ENCODE measurements around the gene SKI.

The SKI gene

DNA sequence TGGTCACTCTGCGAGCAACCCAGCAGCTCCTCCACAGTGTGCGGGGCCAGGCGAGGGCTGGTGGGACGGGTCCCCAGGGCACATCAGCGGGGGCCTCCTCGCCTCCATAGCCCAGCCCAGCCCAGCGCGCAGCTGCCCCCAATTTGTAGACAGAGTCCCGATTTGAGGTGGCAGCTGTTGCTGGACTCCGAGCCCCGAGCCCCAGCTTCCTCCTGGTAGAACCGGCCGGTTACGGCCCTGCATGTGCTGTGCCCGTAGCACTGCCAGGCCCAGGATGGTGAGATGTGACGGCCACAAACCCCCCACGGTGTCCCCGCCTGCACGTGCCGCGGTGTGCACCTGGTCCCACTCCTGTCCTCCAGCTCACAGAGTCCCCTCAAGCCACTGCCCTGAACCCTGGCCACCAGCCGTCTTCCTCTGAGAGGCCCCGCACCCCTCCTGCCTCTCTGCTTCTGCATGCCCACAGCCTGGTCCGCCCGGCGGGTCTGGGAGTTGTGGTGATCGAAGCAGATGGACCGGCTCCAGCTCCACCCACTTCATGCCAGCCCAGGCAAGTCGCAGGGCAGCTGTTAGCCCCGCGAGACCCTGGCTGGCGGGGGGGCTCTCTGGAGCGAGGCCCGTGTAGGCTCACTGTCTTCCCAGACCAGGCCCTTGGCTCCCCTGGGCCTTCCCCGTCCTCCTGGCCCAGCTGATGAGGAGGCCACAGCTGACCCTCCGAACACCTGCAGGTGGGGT, 107.8 kb downstream of the SKI start:
- H3K4me3 ChIP-seq (ENCODE audit: insufficient read length, low read depth) = no peak overlapping the region
- H3K27me3 ChIP-seq (ENCODE audit: insufficient read depth, insufficient read length) = no peaks in the 10 kb centered on the region
- no peaks in the 10 kb centered on the region for H3K9me3 ChIP-seq (ENCODE audit: insufficient read depth, low read length)
- H3K9ac ChIP-seq (ENCODE audit: insufficient read length, low read depth) = no peak overlapping the region
- TF ChIP-seq YY1 (IDR thresholded peaks at IDR 0.05; ENCODE audit: insufficient read depth, insufficient read length) (no peak), SUZ12 (IDR thresholded peaks at IDR 0.05; ENCODE audit: extremely low read depth, insufficient read depth, insufficient read length) (no peak), ZNF274 (IDR thresholded peaks at IDR 0.05; ENCODE audit: low read depth, low read length) (no peak)
- no peak for DNase-seq (ENCODE audit: low read depth, low spot score)
- no peaks in the 10 kb centered on the region for H3K36me3 ChIP-seq (ENCODE audit: insufficient read depth, insufficient read length, low read length)
- no peaks in the 10 kb centered on the region for H3K4me1 ChIP-seq (ENCODE audit: insufficient read depth, insufficient read length)

DNA sequence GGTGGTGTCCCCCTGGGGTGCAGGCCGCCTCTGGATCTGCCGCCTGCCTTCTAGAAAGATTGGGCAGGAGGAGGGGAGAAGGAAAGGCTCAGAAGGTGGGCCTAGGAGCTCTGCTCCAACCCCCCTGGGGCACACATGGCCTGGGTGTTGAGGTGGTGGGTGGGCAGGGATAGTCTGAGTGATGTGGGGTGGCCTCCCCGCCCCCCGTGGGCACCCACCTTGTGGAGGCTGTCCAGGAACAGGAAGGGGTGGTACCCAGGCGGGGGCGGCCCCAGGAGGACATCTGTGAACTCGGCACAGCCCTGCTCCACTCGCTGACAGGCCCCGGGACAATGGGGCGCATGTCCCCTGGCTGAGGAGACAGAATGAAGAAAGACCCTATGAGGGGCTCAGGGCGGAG, 108.4 kb downstream of the SKI start:
- H3K9me3 ChIP-seq (ENCODE audit: insufficient read depth, low read length) = no peaks in the 10 kb centered on the region
- no peaks in the 10 kb centered on the region for H3K36me3 ChIP-seq (ENCODE audit: insufficient read depth, insufficient read length, low read length)
- no peaks in the 10 kb centered on the region for H3K4me1 ChIP-seq (ENCODE audit: insufficient read depth, insufficient read length)
- no peak overlapping the region for H3K9ac ChIP-seq (ENCODE audit: insufficient read length, low read depth)
- H3K27me3 ChIP-seq (ENCODE audit: insufficient read depth, insufficient read length) = no peaks in the 10 kb centered on the region
- TF ChIP-seq YY1 (IDR thresholded peaks at IDR 0.05; ENCODE audit: insufficient read depth, insufficient read length) (no peak), ZNF274 (IDR thresholded peaks at IDR 0.05; ENCODE audit: low read depth, low read length) (no peak), SUZ12 (IDR thresholded peaks at IDR 0.05; ENCODE audit: extremely low read depth, insufficient read depth, insufficient read length) (no peak)
- no peak overlapping the region for H3K4me3 ChIP-seq (ENCODE audit: insufficient read length, low read depth)
- DNase-seq (ENCODE audit: low read depth, low spot score) = no peak

DNA sequence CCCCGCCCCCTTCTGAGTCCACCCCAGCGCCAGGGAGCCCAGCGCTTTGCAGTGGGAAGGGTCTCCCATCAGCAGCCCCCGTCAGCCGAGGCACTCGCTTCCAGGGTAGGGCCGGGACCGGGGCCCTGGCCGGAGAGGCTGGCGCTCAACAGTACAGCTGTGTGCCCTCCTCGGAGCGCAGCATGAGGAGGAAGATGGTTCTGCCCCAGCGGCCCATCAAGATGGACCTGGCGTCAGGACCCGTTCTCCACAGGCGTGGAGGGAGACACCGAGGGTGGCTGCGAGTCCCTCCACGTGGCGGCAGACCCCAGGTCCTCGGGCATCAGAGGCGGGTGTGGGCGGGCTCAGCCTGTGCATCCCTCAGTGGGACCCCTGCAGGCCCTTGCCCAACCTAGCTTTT, 109.0 kb downstream of the SKI start:
- no peak for DNase-seq (ENCODE audit: low read depth, low spot score)
- H3K9me3 ChIP-seq (ENCODE audit: insufficient read depth, low read length) = no peaks in the 10 kb centered on the region
- H3K9ac ChIP-seq (ENCODE audit: insufficient read length, low read depth) = no peak overlapping the region
- no peaks in the 10 kb centered on the region for H3K27me3 ChIP-seq (ENCODE audit: insufficient read depth, insufficient read length)
- no peak for TF ChIP-seq YY1 (IDR thresholded peaks at IDR 0.05; ENCODE audit: insufficient read depth, insufficient read length)
- no peak for TF ChIP-seq SUZ12 (IDR thresholded peaks at IDR 0.05; ENCODE audit: extremely low read depth, insufficient read depth, insufficient read length)
- TF ChIP-seq ZNF274 (IDR thresholded peaks at IDR 0.05; ENCODE audit: low read depth, low read length) = no peak
- no peaks in the 10 kb centered on the region for H3K4me1 ChIP-seq (ENCODE audit: insufficient read depth, insufficient read length)
- no peak overlapping the region for H3K4me3 ChIP-seq (ENCODE audit: insufficient read length, low read depth)
- H3K36me3 ChIP-seq (ENCODE audit: insufficient read depth, insufficient read length, low read length) = no peaks in the 10 kb centered on the region

DNA sequence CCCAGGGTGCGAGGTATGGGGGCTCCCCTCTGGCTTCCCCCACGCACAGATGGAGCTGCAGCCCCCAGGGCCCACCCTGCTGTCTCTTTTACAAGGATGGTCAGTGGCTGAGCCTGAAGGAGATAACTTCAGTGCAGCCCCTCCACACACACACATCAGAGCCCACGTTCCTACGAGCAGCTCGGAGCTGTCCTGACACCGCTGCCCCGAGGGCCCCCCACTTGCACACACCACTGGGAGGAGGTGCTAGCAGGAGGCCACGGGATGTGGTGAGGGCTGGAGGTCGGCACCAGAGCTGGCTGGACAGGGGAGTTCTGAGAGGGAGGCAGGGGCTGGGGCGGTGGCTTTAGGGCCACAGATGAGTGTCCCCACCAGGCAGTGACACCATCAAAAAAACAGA, 109.4 kb downstream of the SKI start:
- TF ChIP-seq YY1 (IDR thresholded peaks at IDR 0.05; ENCODE audit: insufficient read depth, insufficient read length) (no peak), ZNF274 (IDR thresholded peaks at IDR 0.05; ENCODE audit: low read depth, low read length) (no peak), SUZ12 (IDR thresholded peaks at IDR 0.05; ENCODE audit: extremely low read depth, insufficient read depth, insufficient read length) (no peak)
- no peak overlapping the region for H3K9ac ChIP-seq (ENCODE audit: insufficient read length, low read depth)

DNA sequence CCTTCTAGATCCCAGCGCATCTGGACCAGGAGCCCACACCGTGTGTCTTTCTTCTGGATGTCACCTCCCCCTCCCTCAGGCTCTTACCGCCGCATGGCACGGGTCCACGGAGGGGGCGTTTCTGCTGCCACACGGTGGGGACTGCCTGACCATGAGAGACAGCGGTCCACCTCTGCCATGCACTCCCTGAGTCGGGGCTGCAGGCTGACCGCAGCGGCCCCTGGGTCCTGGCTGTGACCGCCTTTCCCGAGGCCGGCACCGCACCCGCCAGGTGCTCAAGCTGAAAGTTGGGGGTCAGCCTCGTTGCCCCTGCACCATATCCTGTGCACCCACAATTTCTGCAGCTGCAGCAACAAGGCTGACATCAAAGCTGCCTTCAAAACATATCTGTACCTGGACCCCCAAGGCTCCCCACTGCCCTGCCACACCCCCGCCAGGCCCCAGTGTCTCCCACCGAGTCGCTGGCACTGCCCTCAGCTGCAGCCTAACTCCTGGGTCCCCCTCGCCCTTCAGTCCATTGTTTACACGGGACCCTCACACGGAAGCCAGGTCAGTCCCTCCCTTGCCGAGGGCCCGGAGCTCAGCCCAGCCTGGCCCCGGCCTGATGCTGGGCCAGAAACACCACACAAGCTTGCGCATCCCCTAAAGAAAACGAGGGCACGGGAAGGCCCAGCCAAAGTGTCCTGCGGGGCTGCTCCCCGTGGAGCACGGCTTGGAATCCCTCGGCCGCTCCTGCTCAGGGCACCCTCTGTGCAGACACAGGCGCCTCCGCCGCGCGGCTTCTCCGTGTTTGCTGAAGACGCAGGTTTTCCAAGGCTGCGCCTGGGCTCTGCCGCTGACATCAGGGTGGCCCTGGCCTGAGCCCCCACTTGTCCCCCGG, 111.3 kb downstream of the SKI start:
- Histone ChIP-seq H3K9me3 (ENCODE audit: insufficient read depth, low read length) (no peaks in the 10 kb centered on the region), H3K27me3 (ENCODE audit: insufficient read depth, insufficient read length) (no peaks in the 10 kb centered on the region), H3K4me3 (ENCODE audit: insufficient read length, low read depth) (no peak overlapping the region), H3K36me3 (ENCODE audit: insufficient read depth, insufficient read length, low read length) (no peaks in the 10 kb centered on the region), H3K9ac (ENCODE audit: insufficient read length, low read depth) (no peak overlapping the region), H3K4me1 (ENCODE audit: insufficient read depth, insufficient read length) (peaks cover 2% of the 10 kb centered on the region)
- TF ChIP-seq ZNF274 (IDR thresholded peaks at IDR 0.05; ENCODE audit: low read depth, low read length) = no peak
- TF ChIP-seq SUZ12 (IDR thresholded peaks at IDR 0.05; ENCODE audit: extremely low read depth, insufficient read depth, insufficient read length) = no peak
- TF ChIP-seq YY1 (IDR thresholded peaks at IDR 0.05; ENCODE audit: insufficient read depth, insufficient read length) = no peak
- DNase-seq (ENCODE audit: low read depth, low spot score) = no peak

More for the DNA sequence above, 109.4 kb downstream of the SKI start:
- Histone ChIP-seq H3K4me1 (ENCODE audit: insufficient read depth, insufficient read length) (no peaks in the 10 kb centered on the region), H3K27me3 (ENCODE audit: insufficient read depth, insufficient read length) (no peaks in the 10 kb centered on the region), H3K4me3 (ENCODE audit: insufficient read length, low read depth) (no peak overlapping the region), H3K9me3 (ENCODE audit: insufficient read depth, low read length) (no peaks in the 10 kb centered on the region), H3K36me3 (ENCODE audit: insufficient read depth, insufficient read length, low read length) (no peaks in the 10 kb centered on the region)
- DNase-seq (ENCODE audit: low read depth, low spot score) = no peak

DNA sequence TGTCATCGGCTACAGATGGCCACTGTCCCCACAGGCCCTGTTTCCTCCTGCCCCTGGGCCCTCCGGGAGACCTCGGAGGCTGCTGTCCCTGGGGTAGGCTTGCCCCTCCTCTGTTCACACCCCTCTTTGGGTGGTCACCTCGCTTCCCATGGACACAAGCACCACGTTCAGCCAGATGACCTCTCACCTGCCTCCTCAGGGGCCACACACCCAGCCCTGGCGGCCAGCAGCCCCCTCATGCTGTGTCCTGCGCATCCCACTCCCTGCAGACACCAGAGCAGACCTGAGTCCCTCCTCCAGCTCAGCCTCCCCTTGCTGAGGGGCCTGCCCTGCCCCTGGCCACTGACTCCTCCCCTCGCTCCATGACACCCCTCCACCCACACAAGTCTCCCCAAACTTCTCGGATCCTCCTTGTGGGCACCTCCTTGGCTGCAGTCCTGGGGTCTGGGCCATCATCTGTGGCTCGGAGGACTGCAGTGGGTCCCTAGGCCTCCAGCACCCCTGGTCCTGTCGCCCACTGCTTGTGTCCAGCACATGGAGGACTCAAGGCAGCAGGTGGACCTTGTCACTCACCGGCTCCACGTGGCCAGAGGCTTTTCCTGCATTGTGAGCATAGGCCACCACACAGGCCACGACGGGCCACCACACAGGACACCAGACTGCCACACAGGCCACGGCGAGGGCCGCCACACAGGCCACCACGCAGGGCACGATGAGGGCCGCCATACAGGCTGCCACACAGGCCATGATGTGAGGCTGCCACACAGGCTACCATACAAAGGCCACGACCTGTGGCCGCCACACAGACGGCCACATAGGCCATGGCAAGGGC, 112.2 kb downstream of the SKI start:
- TF ChIP-seq YY1 (IDR thresholded peaks at IDR 0.05; ENCODE audit: insufficient read depth, insufficient read length) (no peak), SUZ12 (IDR thresholded peaks at IDR 0.05; ENCODE audit: extremely low read depth, insufficient read depth, insufficient read length) (no peak), ZNF274 (IDR thresholded peaks at IDR 0.05; ENCODE audit: low read depth, low read length) (no peak)
- H3K27me3 ChIP-seq (ENCODE audit: insufficient read depth, insufficient read length) = no peaks in the 10 kb centered on the region

More for the DNA sequence above, 112.2 kb downstream of the SKI start:
- Histone ChIP-seq H3K9ac (ENCODE audit: insufficient read length, low read depth) (no peak overlapping the region), H3K4me3 (ENCODE audit: insufficient read length, low read depth) (no peak overlapping the region), H3K9me3 (ENCODE audit: insufficient read depth, low read length) (no peaks in the 10 kb centered on the region), H3K36me3 (ENCODE audit: insufficient read depth, insufficient read length, low read length) (no peaks in the 10 kb centered on the region), H3K4me1 (ENCODE audit: insufficient read depth, insufficient read length) (peaks cover 2% of the 10 kb centered on the region)
- DNase-seq (ENCODE audit: low read depth, low spot score) = no peak
